Measurements from ENCODE around the gene CCDC117.

Gene CCDC117

DNA sequence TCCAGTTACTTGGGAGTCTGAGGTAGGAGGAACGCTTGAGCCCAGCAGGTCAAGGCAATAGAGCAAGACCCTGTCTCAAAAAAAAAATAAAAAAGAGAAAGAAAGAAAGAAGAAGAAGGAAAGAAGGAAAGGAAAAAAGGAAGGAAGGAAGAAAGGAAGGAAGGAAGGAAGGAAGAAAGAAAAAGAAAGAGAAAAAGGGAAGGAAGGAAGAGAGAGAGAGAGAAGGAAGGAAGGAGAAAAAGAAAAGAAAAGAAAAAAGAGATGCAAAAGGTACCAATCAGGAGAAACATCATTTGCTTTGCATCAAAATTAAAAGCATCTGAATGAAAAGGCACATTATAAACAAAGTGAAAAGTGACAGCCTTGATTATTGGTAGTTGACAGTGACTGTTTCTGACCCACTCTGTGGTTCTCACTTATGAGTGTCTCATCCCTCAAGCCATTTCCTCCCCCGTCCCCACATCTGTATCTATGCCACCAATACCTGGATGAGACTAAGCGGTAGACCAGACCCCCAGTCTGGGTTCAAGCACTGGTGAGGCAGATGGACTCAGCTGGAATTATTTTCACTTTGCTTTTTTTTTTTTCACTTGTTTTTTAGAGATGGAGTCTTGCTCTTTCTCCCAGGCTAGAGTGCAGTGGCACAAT lies 60.9 kb downstream of the CCDC117 start:
- peak; percentile 34 for DNase-seq

DNA sequence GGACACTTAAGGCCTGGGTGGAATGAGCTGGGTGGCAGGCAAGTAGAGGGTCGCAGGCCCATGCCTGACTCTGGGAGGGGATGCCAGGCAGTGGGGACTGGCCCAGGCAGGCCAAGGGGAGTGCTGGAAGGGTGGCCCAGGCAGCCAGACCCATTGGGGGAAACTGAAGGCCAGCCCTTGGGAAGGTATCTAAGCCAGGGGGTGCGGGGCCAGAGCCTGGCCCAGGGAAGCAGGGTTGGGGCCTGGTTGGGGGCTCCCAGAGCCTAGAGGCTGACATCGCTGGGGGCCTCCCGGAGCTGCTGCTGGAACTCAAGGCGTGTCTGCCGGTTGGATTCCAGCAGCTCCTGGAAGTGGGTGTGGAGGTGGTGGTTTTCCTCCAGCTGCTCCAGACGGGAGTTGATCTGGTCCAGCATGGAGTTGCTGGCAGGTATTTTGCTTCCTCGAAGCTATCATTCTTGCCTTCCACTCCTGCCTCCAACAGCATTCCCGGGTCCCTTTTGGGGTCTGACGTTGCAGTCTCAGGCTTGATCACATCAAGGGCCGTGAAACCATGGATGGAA lies 63.2 kb downstream of the CCDC117 start:
- DNase-seq = no peak

DNA sequence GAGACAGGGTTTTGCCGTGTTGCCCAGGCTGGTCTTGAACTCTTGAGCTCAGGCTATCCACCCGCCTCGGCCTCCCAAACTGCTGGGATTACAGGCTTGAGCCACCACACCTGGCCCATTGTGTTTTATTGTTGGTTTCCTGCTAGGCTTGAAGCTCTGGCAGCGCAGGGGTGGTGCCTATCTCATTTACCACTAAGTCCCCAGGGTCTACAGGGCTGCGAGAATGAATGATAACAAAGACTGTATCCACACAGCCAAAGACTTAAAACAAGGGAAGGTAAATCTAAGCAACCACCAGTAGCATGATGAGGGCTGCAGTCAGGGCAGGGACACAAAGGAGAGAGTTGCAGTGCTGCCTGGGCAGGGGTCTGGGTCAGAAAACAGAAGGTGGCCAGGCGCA lies 65.1 kb downstream of the CCDC117 start:
- no peak for DNase-seq

Measured in NK-92 treated with Interleukin-12 subunit alpha and Interleukin-12 subunit beta, amount 100 ng/mL, for 24 hours (cell line).